Chondrocyte (in vitro differentiated cells): ENCODE measurements around the gene ALPL. TPM values are rescaled to one million over a fixed set of nuclear protein-coding genes. Genes with fewer than 3 reads are reported as not detected.
"Not testable (repeated sequence)": the region's sequence is repeated elsewhere in the genome, so short reads cannot be mapped to it uniquely, and the experiment has no call there.

Experiments used
- DNase-seq: peaks from one replicate; pipeline ENCODE4 v3.0.0; 2021; ENCODE audit warnings: mixed read lengths, low spot score
- H3K27ac Mint-ChIP-seq: one replicate; pipeline ENCODE4 v1.8.0; 2021; ENCODE audit warnings: mild to moderate bottlenecking, moderate library complexity, mixed read lengths; ENCODE audit not compliant: unreplicated experiment
- H3K27me3 Mint-ChIP-seq: 2 replicates; pipeline ENCODE4 v1.8.0; 2021; ENCODE audit warnings: low read depth, mixed read lengths
- H3K36me3 Mint-ChIP-seq: 2 replicates; pipeline ENCODE4 v1.8.0; 2021; ENCODE audit warnings: low read depth, mixed read lengths
- H3K4me1 Mint-ChIP-seq: 2 replicates; pipeline ENCODE4 v1.8.0; 2021; ENCODE audit warnings: low read depth, mild to moderate bottlenecking, mixed read lengths
- H3K4me3 Mint-ChIP-seq: one replicate; pipeline ENCODE4 v1.8.0; 2021; ENCODE audit warnings: mild to moderate bottlenecking, moderate library complexity, mixed read lengths; ENCODE audit not compliant: unreplicated experiment
- H3K9me3 Mint-ChIP-seq: 2 replicates; pipeline ENCODE4 v1.8.0; 2021; ENCODE audit warnings: low read depth, mixed read lengths
- total RNA-seq: library from RNA; stranded (reverse); gene quantifications from 3 replicates; pipeline ENCODE4 v1.2.1, GENCODE V29; 2021
- TF ChIP-seq, protein P1 (sequence below): fragments of 200-600 bp; sonication (generic); IDR thresholded peaks from 2 replicates; pipeline ENCODE4 v1.5.0; 2021; ENCODE audit warnings: antibody characterized with exemption, mild to moderate bottlenecking, moderate library complexity

Gene ALPL
- total RNA-seq, 1 donor from 2014 or later: 19.2 TPM

DNA sequence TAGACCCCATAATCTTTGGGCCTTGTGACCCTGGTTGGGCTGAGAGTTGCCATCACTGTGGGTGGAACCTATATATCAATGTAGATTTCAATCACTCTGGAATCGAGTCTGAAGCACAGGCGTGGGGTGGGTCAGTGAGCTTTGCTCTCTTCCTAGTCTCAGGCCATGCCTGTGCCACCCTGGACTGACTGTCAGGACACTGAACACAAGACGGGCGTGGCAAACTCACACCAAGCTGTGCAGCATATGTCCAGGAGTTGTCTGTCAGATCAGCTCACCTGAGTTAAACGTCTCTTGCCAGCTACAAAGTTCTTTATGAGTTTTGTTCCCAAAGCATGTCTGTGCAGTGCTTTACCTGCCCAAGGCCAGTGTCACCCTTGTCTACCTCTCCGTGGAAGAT is 30.9 kb upstream of the ALPL start:
- H3K4me3 Mint-ChIP-seq: no peak overlapping the region
- DNase-seq: no peak

DNA sequence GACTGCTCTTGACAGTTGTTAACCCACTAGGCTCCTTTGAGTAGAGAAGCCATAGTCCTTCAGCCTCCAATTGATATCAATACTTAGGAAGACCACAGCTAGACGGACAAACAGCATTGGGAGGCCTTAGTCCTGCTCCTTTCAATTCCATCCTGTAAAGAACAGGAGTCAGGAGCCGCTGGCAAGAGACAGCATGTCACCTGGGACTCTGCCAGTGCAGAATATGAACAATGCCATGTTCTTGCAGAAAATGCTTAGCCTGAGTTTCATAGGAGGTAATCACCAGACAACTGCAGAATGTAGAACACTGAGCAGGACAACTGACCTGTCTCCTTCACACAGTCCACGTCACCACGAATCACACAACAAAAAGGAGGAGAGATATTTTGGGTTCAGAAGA is 25.3 kb upstream of the ALPL start:
- not testable (repeated sequence) for H3K27ac Mint-ChIP-seq, H3K9me3 Mint-ChIP-seq, DNase-seq, H3K4me3 Mint-ChIP-seq, H3K27me3 Mint-ChIP-seq, H3K4me1 Mint-ChIP-seq
- peaks cover 12% of the 10 kb centered on the region for H3K36me3 Mint-ChIP-seq

More for the DNA sequence above, 30.9 kb upstream of the ALPL start:
- H3K4me1 Mint-ChIP-seq: no peaks in the 10 kb centered on the region
- H3K27ac Mint-ChIP-seq: no peak overlapping the region
- TF ChIP-seq, protein P1, sequence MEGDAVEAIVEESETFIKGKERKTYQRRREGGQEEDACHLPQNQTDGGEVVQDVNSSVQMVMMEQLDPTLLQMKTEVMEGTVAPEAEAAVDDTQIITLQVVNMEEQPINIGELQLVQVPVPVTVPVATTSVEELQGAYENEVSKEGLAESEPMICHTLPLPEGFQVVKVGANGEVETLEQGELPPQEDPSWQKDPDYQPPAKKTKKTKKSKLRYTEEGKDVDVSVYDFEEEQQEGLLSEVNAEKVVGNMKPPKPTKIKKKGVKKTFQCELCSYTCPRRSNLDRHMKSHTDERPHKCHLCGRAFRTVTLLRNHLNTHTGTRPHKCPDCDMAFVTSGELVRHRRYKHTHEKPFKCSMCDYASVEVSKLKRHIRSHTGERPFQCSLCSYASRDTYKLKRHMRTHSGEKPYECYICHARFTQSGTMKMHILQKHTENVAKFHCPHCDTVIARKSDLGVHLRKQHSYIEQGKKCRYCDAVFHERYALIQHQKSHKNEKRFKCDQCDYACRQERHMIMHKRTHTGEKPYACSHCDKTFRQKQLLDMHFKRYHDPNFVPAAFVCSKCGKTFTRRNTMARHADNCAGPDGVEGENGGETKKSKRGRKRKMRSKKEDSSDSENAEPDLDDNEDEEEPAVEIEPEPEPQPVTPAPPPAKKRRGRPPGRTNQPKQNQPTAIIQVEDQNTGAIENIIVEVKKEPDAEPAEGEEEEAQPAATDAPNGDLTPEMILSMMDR: no peak
- no peaks in the 10 kb centered on the region for H3K27me3 Mint-ChIP-seq
- H3K9me3 Mint-ChIP-seq: no peaks in the 10 kb centered on the region
- H3K36me3 Mint-ChIP-seq: peaks cover 40% of the 10 kb centered on the region

DNA sequence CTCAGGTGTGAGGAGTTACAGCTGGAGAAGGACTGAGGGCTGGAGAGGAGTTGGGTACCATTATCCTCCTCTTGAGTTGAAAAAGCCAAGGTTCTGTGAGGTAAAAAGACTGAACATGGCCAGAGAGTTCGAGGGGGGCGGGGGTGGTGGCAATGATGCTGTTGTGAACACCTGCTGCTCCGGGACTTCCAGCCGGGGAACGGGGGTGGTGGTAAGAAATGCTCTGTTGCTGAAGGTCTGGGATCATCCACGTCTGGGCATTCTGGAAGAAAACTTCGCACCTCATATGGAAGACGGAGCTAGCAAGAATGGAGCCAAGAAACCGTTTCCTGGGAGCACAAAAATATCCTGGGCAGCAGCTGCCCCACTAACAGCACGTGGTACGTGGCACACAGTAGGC is 20.1 kb upstream of the ALPL start:
- no peak overlapping the region for H3K27ac Mint-ChIP-seq

DNA sequence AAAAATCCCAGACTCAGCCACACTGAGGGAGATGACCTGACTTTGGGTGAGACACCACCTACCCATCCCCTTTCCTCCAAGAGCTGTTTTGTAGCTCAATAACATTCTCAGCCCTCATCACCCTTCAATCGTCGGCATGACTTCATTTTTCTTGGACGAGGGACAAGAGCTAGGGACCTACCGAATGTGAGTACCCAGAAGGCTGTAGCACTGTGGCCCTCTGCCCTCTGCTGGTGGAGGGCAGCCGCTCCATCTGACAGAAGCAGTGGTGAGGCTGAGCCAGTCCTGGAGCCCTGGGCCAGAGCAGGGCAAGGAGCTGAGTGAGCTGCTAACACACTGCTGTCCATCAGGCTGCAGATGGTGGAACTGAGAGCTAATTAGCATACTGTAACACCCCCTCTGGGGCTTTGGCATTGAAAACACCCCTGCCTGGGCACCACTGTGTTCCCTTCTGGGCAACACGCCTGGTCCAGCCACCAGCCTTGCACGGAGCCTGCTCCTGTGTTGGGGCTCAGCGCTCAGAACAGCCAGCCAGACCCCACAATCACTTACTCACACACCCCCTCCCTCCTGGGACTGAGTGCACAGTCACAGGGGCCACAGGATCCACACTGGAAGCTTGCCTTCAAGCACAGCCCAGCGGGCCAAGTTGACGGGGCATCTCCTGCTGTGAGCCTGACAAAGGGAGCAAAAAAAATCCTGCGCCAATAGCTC is 18.3 kb upstream of the ALPL start:
- H3K27ac Mint-ChIP-seq: no peak overlapping the region
- H3K4me1 Mint-ChIP-seq: peaks cover 7% of the 10 kb centered on the region
- peaks cover 2% of the 10 kb centered on the region for H3K36me3 Mint-ChIP-seq

More for the DNA sequence above, 20.1 kb upstream of the ALPL start:
- no peaks in the 10 kb centered on the region for H3K9me3 Mint-ChIP-seq
- peaks cover 2% of the 10 kb centered on the region for H3K36me3 Mint-ChIP-seq
- peaks cover 2% of the 10 kb centered on the region for H3K27me3 Mint-ChIP-seq
- no peak overlapping the region for H3K4me3 Mint-ChIP-seq
- TF ChIP-seq, protein P1: no peak
- DNase-seq: no peak
- H3K4me1 Mint-ChIP-seq: peaks cover 7% of the 10 kb centered on the region

DNA sequence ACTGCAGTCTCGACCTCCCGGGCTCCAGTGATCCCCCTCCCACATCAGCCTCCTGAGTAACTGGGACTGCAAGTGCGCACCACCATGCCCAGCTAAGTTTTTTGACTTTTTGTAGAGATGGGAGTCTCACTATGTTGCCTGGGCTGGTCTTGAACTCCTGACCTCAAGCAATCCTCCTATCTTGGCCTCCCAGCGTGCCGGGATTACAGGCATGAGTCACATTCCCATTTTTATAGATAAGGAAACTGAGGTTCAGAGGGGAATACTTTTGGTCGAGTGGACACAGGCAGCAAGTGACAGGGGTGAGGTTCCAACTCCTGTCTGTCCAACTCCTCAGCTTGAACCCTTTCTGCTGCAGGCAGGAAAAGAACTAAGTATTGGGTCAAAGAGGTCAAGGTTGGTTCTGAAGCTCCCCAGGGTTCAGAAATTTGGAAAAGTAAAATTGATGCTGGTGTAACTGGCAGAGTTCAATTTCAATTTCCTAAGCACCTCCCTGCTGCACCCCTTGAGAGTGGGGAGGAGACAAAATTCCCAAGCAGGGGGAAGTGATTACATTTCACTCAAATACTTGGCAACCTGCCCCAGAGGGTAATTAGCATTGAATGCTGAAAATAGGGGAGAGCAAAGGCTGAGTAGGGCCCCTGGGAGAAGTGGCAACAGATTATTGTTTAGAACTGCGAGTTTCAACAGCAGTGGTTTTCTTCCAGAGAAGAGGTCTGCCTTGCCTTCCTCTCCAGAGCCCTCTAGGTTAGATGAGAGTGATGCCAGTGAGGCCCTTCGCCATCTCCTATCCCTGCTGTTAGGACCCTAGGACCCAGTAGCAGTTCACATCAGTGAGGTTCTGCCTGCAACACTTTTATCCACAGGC is 17.5 kb upstream of the ALPL start:
- Mint-ChIP-seq H3K36me3 (peaks cover 2% of the 10 kb centered on the region), H3K27ac (no peak overlapping the region)

More for the DNA sequence above, 18.3 kb upstream of the ALPL start:
- H3K9me3 Mint-ChIP-seq: no peaks in the 10 kb centered on the region
- TF ChIP-seq, protein P1: peak; percentile 85
- DNase-seq: no peak
- H3K4me3 Mint-ChIP-seq: peak overlapping the region; percentile 61
- H3K27me3 Mint-ChIP-seq: peaks cover 2% of the 10 kb centered on the region

More for the DNA sequence above, 17.5 kb upstream of the ALPL start:
- no peak overlapping the region for H3K4me3 Mint-ChIP-seq
- TF ChIP-seq, protein P1: no peak
- H3K9me3 Mint-ChIP-seq: no peaks in the 10 kb centered on the region
- DNase-seq: no peak
- H3K27me3 Mint-ChIP-seq: peaks cover 2% of the 10 kb centered on the region
- peaks cover 7% of the 10 kb centered on the region for H3K4me1 Mint-ChIP-seq
